Activated CD4-positive, alpha-beta T cell treated with anti-CD3 and anti-CD28 coated beads for 4 hours (primary cell): ENCODE results near the gene TMEM95.
A peak's percentile ranks its signal among the peaks of the same experiment; 100 is the strongest.
"Not testable (repeated sequence)": the region's sequence is repeated elsewhere in the genome, so short reads cannot be mapped to it uniquely, and the experiment has no call there.

Source experiments
- DNase-seq, 2 donors: peaks; one replicate each; pipeline ENCODE4 v3.0.0-alpha.2; 2020

TMEM95 gene

DNA sequence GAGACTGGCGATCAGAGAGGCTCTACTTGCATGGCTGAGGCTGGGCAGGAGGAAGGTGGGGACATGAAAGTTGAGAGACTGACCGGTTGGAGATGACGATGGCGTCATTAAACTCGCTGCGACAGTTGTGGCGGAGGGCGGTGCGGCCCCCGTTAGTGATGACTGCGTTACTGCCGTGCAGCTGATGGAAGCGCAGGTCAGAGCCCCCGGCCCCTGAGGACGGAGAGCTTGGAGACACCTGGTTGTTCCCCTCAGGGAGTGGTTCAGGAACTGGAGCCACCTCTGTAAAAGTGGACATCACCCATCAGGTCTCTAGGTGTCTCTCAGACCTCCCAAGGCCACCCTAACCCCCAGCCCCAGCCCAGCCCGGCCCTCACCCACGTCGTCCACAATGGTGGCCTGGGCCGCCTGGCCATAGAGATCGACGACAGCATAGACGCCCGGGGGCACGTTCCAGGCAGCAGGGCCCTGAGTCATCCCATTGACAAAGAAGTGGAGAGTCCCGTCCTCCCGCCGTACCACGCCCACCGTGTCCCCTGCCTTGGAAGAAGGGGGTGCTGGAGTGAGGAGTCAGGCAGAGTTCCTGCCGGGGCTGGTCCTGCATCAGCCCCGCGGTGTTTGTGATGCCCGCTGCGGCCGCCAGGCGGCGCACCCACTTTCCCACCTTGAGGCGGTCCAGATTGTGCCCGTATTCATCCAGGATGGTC is 31.1 kb upstream of the TMEM95 start:
- peak; percentile 43 to 65 for DNase-seq

- no peak for DNase-seq
These were observed 30.5 kb upstream of the TMEM95 start for GRCh38 chr17:7324438-7324779.

GRCh38 chr17:7325031-7325528 is 29.9 kb upstream of the TMEM95 start:
- no peak for DNase-seq

GRCh38 chr17:7326186-7326585 is 28.8 kb upstream of the TMEM95 start:
- no peak for DNase-seq

- no peak for DNase-seq
These were observed 27.9 kb upstream of the TMEM95 start for GRCh38 chr17:7327056-7327455.

- no peak for DNase-seq
These were observed 27.5 kb upstream of the TMEM95 start for GRCh38 chr17:7327501-7327900.

GRCh38 chr17:7328009-7328408 is 26.9 kb upstream of the TMEM95 start:
- no peak for DNase-seq

DNA sequence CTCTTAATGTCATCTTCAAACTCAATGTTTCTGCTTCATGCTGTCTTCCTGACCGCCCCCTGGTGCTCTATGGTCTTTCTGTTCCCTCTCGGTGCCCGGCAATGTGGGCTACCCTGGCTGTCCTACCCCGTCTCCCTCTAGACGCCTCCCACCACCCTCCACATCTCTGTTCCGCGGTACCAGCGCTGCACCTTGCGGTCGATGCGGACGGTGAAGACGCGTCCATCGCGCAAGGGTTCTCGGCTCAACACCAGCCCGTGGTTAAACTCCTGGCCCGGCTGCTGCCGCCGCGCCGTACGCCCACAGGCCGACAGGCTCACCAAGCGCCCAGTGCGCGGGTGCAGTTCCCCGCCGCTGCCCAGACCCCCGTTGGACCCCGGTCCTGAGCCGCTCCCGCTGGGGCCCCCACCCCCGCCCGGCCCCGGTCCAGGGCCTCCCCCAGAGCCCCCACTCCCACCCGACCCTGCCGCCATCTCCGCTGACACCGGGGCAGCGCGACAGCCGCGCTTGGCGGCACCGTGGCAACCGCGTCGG is 26.0 kb upstream of the TMEM95 start, which contains the start of gene NEURL4:
Gene NEURL4 (minus strand): TSS at position 496 of the 534 bp plus-strand sequence. CDS start 23 bp downstream, at position 473.
- DNase-seq, result no peak

GRCh38 chr17:7329374-7329996 is 25.5 kb upstream of the TMEM95 start:
- peak; percentile 94 to 95 for DNase-seq

GRCh38 chr17:7329997-7330637 is 24.8 kb upstream of the TMEM95 start:
- DNase-seq, result peak; percentile 70 to 74

GRCh38 chr17:7330638-7331015 is 24.3 kb upstream of the TMEM95 start:
- DNase-seq, result no peak

GRCh38 chr17:7332111-7332510 is 22.8 kb upstream of the TMEM95 start:
- no peak for DNase-seq

DNA sequence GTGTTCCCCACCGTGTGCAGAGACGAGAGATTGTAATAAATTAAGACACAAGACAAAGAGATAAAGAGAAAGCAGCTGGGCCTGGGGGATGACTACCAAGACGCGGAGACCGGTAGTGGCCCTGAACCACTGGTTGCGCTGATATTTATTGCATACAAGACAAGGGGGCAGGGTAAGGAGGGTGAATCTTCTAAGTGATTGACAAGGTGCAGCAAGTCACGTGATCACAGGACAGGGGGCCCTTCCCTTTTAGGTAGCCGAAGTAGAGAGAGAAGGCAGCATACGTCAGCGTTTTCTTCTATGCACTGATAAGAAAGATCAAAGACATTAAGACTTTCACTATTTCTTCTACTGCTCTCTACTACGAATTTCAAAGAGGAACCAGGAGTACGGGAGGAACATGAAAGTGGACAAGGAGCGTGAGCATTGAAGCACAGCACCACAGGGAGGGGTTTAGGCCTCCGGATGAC is 22.3 kb upstream of the TMEM95 start:
- not testable (repeated sequence) for DNase-seq

- DNase-seq, result no peak
These were observed 19.9 kb upstream of the TMEM95 start for GRCh38 chr17:7334938-7335538.

- not testable (repeated sequence) for DNase-seq
These were observed 19.2 kb upstream of the TMEM95 start for GRCh38 chr17:7335765-7336164.

DNA sequence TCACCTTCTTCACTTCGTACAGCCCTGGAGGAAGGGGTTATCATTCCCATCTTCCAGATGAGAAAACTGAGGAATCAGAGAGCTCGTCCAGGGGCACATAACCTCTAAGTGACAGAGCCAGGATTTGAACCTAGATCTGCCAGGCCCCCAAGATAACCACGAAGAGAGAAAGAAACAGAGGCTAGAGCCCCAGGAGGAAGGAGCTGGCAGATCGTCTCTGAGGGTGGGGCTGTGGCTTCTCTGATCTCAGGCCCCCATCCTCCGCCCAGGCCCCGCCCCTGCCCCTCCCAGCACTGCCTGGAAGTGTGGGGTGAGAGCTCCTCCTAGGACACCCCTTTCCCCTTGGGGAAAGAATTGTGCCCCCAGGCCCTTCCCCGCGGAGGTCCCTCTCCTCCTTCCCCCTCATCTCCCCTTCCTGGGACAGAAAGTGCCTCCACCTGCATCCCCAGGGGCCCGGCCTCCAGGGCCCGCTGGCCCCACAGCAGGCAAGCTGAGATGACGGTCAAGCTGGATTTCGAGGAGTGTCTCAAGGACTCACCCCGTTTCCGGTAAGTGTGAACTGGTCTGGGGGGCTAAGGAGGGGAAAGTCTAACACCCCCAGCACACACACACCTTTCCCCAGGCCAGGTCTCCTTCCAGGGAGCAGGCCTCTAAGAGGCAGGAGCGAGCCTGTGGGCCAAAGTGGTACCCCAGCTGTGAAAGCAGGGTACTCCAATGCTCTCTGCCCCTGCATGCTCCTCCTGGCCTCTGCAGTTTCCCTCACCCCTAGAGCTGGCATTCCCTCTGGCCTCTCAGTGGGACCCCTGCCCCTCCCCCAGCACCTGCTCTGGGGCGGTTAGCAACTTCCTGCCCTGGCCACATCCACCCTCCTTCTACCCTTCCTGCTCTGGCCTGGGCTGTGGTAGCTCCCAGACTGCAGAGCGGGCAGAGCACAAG is 18.4 kb upstream of the TMEM95 start, which contains the start of gene ACAP1:
Gene ACAP1 (plus strand): TSS at position 290 of the 936 bp plus-strand sequence. CDS start 206 bp downstream, at position 496.
- peak; percentile 83 to 84 for DNase-seq

DNA sequence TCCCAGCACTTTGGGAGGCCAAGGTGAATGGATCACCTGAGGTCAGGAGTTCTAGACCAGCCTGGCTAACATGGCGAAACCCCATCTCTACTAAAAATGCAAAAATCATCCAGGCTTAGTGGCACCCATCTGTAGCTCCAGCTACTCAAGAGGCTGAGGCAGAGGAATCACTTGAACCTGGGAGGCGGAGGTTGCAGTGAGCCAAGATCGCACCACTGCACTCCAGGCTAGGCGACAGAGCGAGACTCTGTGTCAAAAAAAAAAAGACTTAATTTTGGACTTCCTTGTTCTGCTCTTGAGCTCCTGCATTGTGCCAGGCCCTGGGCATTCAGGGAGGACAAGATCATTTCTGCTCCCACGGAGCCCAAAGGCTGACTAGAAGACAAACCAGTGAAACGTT is 17.4 kb upstream of the TMEM95 start:
- not testable (repeated sequence) for DNase-seq

- DNase-seq, result no peak
These were observed 14.8 kb upstream of the TMEM95 start for GRCh38 chr17:7340179-7340578.

DNA sequence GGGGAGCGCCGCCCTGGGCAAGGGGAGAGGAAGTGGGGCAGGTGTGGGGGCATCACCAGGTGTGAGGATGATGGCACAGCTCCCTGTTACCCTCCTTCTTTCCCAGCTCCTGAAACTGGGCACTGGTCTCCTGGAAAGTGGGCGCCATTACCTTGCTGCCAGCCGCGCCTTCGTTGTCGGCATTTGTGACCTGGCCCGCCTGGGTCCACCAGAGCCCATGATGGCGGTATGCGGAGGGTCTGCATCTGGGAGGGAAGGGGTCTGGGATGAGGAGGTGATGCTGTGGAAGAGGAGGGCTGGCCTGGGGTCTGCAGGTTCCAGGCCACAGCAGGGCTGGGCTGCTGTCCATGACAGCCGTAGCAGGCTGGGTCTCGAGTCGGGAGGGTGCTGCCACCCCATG is 13.1 kb upstream of the TMEM95 start:
- DNase-seq, result no peak

GRCh38 chr17:7343250-7343649 is 11.7 kb upstream of the TMEM95 start:
- no peak for DNase-seq

DNA sequence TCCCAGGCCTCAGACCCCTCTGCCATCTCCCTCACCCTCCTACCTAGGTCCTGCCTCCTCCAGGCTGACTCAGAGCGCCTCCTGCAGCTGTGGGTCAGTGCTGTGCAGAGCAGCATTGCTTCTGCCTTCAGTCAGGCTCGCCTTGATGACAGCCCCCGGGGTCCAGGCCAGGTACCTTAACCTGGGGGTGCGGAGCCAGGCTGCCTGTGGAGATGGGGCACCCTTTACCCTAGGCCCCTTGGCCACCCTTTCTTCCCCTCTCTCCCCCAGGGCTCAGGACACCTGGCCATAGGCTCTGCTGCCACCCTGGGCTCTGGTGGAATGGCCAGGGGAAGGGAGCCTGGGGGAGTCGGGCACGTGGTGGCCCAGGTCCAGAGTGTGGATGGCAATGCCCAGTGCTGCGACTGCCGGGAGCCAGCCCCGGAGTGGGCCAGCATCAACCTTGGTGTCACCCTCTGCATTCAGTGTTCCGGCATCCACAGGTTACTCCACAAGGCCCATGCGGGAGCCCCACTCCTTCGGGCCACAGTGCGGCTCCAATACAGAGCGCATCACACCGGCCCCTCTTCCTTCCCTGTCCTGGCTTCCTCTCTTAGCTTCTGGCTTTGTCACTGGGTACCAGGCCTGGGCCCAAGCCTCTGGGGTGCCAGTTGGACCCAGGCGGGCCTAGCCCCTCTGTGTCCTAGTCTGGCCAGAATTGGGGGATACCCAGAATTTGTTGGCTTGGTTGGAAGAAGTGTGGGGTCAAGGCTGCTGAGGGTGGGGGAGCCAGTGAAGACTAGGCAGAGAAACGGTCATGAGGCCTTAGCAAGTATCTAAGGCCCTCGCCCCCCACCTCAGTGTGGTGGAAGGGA is 8.0 kb upstream of the TMEM95 start:
- no peak for DNase-seq
